H1 (cell line): Measurements from ENCODE around the gene ERO1B. TPM values are rescaled to one million over a fixed set of nuclear protein-coding genes. Genes with fewer than 3 reads are reported as not detected.

Source experiments
- CTCF ChIA-PET: fragments of 300-600 bp; sonication (Branson Sonifier 250); formaldehyde crosslinking; loops from one replicate; lab custom pipeline; 2021; ENCODE audit not compliant: partially characterized antibody; lab: Charles Lee
- POLR2A ChIA-PET: fragments of 300-600 bp; sonication (Branson Sonifier 250); formaldehyde crosslinking; loops from one replicate; lab custom pipeline; 2021; ENCODE audit warnings: inconsistent platforms; ENCODE audit not compliant: partially characterized antibody; lab: Charles Lee
- DNase-seq, 2 experiments: peaks; one replicate each; pipeline versions ENCODE4 v3.0.0 to v3.0.0-alpha.2; 2010 to 2022; ENCODE audit warnings: low spot score in 2 of 2, low read depth in 1 of 2, mixed read lengths in 1 of 2
- FAIRE-seq: peaks from 2 replicates; lab custom pipeline; 2011; peaks lifted over from hg19 to GRCh38; lab: Jason Lieb, UNC
- H2AFZ ChIP-seq: 2 replicates; pipeline ENCODE4 v1.8.1; 2012; ENCODE audit warnings: low read length, inconsistent platforms
- H2AK5ac ChIP-seq: 2 replicates; pipeline ENCODE4 v1.6.1; 2013; ENCODE audit warnings: low read depth, low read length
- H2BK120ac ChIP-seq: replicated peaks from 2 replicates; pipeline ENCODE3; 2013; ENCODE audit warnings: low read depth, low read length, inconsistent platforms
- H2BK12ac ChIP-seq: 2 replicates; pipeline ENCODE4 v1.6.1; 2013; ENCODE audit warnings: low read depth, low read length
- H2BK15ac ChIP-seq: 2 replicates; pipeline ENCODE4 v1.6.1; 2013; ENCODE audit warnings: low read length
- H2BK20ac ChIP-seq: 2 replicates; pipeline ENCODE4 v1.6.1; 2013; ENCODE audit warnings: low read length
- H2BK5ac ChIP-seq: 2 replicates; pipeline ENCODE4 v1.6.1; 2013; ENCODE audit warnings: low read depth, low read length
- H3K14ac ChIP-seq: 2 replicates; pipeline ENCODE4 v1.6.1; 2013; ENCODE audit warnings: inconsistent platforms; ENCODE audit not compliant: insufficient read length
- H3K18ac ChIP-seq: 2 replicates; pipeline ENCODE4 v1.6.1; 2013; ENCODE audit warnings: low read length; ENCODE audit errors: extremely low read depth
- H3K23ac ChIP-seq: 2 replicates; pipeline ENCODE4 v1.6.1; 2013; ENCODE audit warnings: inconsistent platforms; ENCODE audit not compliant: insufficient read length
- H3K23me2 ChIP-seq: 2 replicates; pipeline ENCODE4 v1.6.1; 2013; ENCODE audit warnings: low read depth, low read length
- H3K27ac ChIP-seq: 2 replicates; pipeline ENCODE4 v1.6.1; 2011; ENCODE audit warnings: low read depth, low read length, inconsistent platforms
- H3K27me3 ChIP-seq, 4 experiments: replicated peaks in 1 of 4; 1 replicate in 1 of 4; 2 replicates in 3 of 4; pipeline versions ENCODE4 v1.6.1 to v1.8.1; 2011 to 2013; ENCODE audit warnings: low read length in 3 of 4, mild to moderate bottlenecking in 3 of 4, inconsistent platforms in 2 of 4, mixed read lengths in 2 of 4, moderate library complexity in 1 of 4; ENCODE audit not compliant: control insufficient read depth in 3 of 4, insufficient read depth in 3 of 4; ENCODE audit errors: extremely low read depth in 1 of 4
- H3K36me3 ChIP-seq, 4 experiments: 2 replicates each; pipeline versions ENCODE4 v1.6.1 to v1.8.1; 2011 to 2013; ENCODE audit warnings: mild to moderate bottlenecking in 4 of 4, low read length in 3 of 4, moderate library complexity in 2 of 4, control low read depth in 1 of 4, inconsistent platforms in 1 of 4; ENCODE audit not compliant: insufficient read depth in 4 of 4, control insufficient read depth in 2 of 4
- H3K4ac ChIP-seq: replicated peaks from 2 replicates; pipeline ENCODE3; 2013; ENCODE audit warnings: low read length, low read depth, mixed read lengths, inconsistent platforms; ENCODE audit not compliant: insufficient read length
- H3K4me1 ChIP-seq, 4 experiments: replicated peaks in 1 of 4; 1 replicate in 1 of 4; 2 replicates in 3 of 4; pipeline versions ENCODE4 v1.6.1 to v1.8.1; 2011 to 2013; ENCODE audit warnings: low read length in 3 of 4, inconsistent platforms in 2 of 4, mixed read lengths in 1 of 4; ENCODE audit not compliant: insufficient read depth in 4 of 4, control insufficient read depth in 3 of 4
- H3K4me2 ChIP-seq, 2 experiments: 2 replicates each; pipeline versions ENCODE4 v1.6.1 to v1.8.1; 2011 to 2013; ENCODE audit warnings: low read depth in 2 of 2, low read length in 2 of 2, control low read depth in 1 of 2, inconsistent platforms in 1 of 2, mild to moderate bottlenecking in 1 of 2; ENCODE audit not compliant: insufficient read depth in 1 of 2
- H3K4me3 ChIP-seq, 4 experiments: fragments of 200-600, 300-600 bp in 1 of 4; sonication (generic), shearing (Covaris generic), sonication (Bioruptor Twin) in 1 of 4; 2 replicates each; pipeline versions ENCODE4 v1.5.1 to v1.8.1; 2011 to 2016; ENCODE audit warnings: low read length in 4 of 4, low read depth in 3 of 4, control low read depth in 2 of 4, inconsistent platforms in 2 of 4, mild to moderate bottlenecking in 2 of 4, mixed read lengths in 1 of 4, moderate library complexity in 1 of 4; ENCODE audit not compliant: insufficient read depth in 2 of 4; ENCODE audit errors: extremely low read depth in 1 of 4
- H3K56ac ChIP-seq: replicated peaks from 2 replicates; pipeline ENCODE3; 2013; ENCODE audit warnings: low read depth, mild to moderate bottlenecking, mixed read lengths, low read length, inconsistent platforms; ENCODE audit not compliant: insufficient read length
- H3K79me1 ChIP-seq: 2 replicates; pipeline ENCODE4 v1.6.1; 2013; ENCODE audit warnings: low read depth, low read length, control low read depth
- H3K79me2 ChIP-seq, 2 experiments: 2 replicates each; pipeline versions ENCODE4 v1.6.1 to v1.8.1; 2012 to 2013; ENCODE audit warnings: low read length in 2 of 2, mild to moderate bottlenecking in 2 of 2, inconsistent platforms in 1 of 2; ENCODE audit not compliant: insufficient read depth in 2 of 2, control insufficient read depth in 1 of 2
- H3K9ac ChIP-seq, 4 experiments: replicated peaks in 1 of 4; 1 replicate in 1 of 4; 2 replicates in 3 of 4; pipeline versions ENCODE4 v1.6.1 to v1.8.1; 2011 to 2013; ENCODE audit warnings: low read depth in 3 of 4, low read length in 3 of 4, control low read depth in 2 of 4, mild to moderate bottlenecking in 2 of 4, moderate library complexity in 2 of 4, inconsistent platforms in 1 of 4; ENCODE audit errors: extremely low read depth in 1 of 4
- H3K9me3 ChIP-seq, 2 experiments: 2 replicates each; pipeline versions ENCODE4 v1.6.1 to v1.8.1; 2012 to 2013; ENCODE audit warnings: mild to moderate bottlenecking in 2 of 2, moderate library complexity in 2 of 2, control low read depth in 1 of 2, inconsistent platforms in 1 of 2, low read depth in 1 of 2, low read length in 1 of 2, mixed read lengths in 1 of 2; ENCODE audit not compliant: insufficient read depth in 2 of 2
- H4K20me1 ChIP-seq, 2 experiments: replicated peaks in 1 of 2; 2 replicates each; pipeline versions ENCODE3 to v1.8.1; 2011 to 2013; ENCODE audit warnings: inconsistent platforms in 2 of 2, low read length in 2 of 2, mild to moderate bottlenecking in 1 of 2; ENCODE audit not compliant: insufficient read depth in 2 of 2, control insufficient read depth in 1 of 2
- H4K5ac ChIP-seq: 2 replicates; pipeline ENCODE4 v1.6.1; 2013; ENCODE audit warnings: low read length, low read depth, mixed read lengths, inconsistent platforms; ENCODE audit not compliant: insufficient read length
- H4K8ac ChIP-seq: 2 replicates; pipeline ENCODE4 v1.8.0; 2013; ENCODE audit warnings: mild to moderate bottlenecking, moderate library complexity, low read length, inconsistent platforms; ENCODE audit not compliant: insufficient read depth; ENCODE audit errors: extremely low read depth
- H4K91ac ChIP-seq: replicated peaks from 2 replicates; pipeline ENCODE3; 2013; ENCODE audit warnings: low read length, mixed read lengths, inconsistent platforms; ENCODE audit not compliant: insufficient read length
- CBX8 ChIP-seq: fragments of 300-800, 300-1000 bp; sonication (generic); IDR thresholded peaks from 2 replicates; pipeline ENCODE4 v1.7.1; 2016; ENCODE audit warnings: low read depth, low read length, borderline replicate concordance
- NANOG ChIP-seq: IDR thresholded peaks from 2 replicates; pipeline ENCODE4 v1.6.1; 2011; ENCODE audit warnings: low read length, low read depth, mild to moderate bottlenecking, inconsistent platforms; ENCODE audit not compliant: insufficient read depth, poor library complexity, severe bottlenecking
- RXRA ChIP-seq: IDR thresholded peaks from 2 replicates; pipeline ENCODE4 v1.6.1; 2011; ENCODE audit warnings: low read depth, mild to moderate bottlenecking, low read length, moderate library complexity; ENCODE audit not compliant: insufficient read depth
- SAP30 ChIP-seq: fragments of 300-600 bp; sonication (generic); IDR thresholded peaks from 2 replicates; pipeline ENCODE4 v1.7.1; 2012; ENCODE audit warnings: low read length, moderate library complexity, mild to moderate bottlenecking, inconsistent platforms; ENCODE audit not compliant: insufficient read depth, insufficient replicate concordance
- SP4 ChIP-seq: IDR thresholded peaks from 2 replicates; pipeline ENCODE4 v1.6.1; 2012; ENCODE audit warnings: low read length, inconsistent platforms
- TAF7 ChIP-seq: optimal IDR thresholded peaks from 2 replicates; pipeline ENCODE3; 2011; ENCODE audit warnings: low read depth, mild to moderate bottlenecking, inconsistent platforms, low read length, moderate library complexity, borderline replicate concordance
- TBP ChIP-seq: IDR thresholded peaks from 2 replicates; pipeline ENCODE4 v1.6.1; 2011; ENCODE audit warnings: low read depth, low read length, improper control_type of control experiment
- TEAD4 ChIP-seq: IDR thresholded peaks from 2 replicates; pipeline ENCODE4 v1.6.1; 2012; ENCODE audit warnings: low read depth, low read length, inconsistent platforms, mixed read lengths
- WGBS, 2 experiments: shearing (Covaris generic) in 1 of 2; methylation state at CpG; one replicate each; pipeline versions ENCODE4 v1.1.6 to v1.1.7; 2013 to 2015; ENCODE audit warnings: low lambda C conversion rate in 2 of 2, mixed read lengths in 2 of 2, inconsistent platforms in 1 of 2, low coverage in 1 of 2, missing lambda C conversion rate in 1 of 2; ENCODE audit not compliant: insufficient replicate concordance in 2 of 2, insufficient coverage in 1 of 2, insufficient read length in 1 of 2; ENCODE audit errors: extremely low coverage in 1 of 2, missing lambda C conversion rate in 1 of 2; 5-methylcytosine and 5-hydroxymethylcytosine counted together
- polyA plus RNA-seq, 7 experiments: library from polyadenylated mRNA; depleted of rRNA in 3 of 7; stranded (reverse) in 5 of 7; unstranded in 2 of 7; fragments of >200 nt in 5 of 7; fragments of 200-250 nt in 2 of 7; gene quantifications; 1 replicate in 5 of 7; 2 replicates in 1 of 7; 4 replicates in 1 of 7; pipeline versions ENCODE4 v1.2.1 to v1.2.3, GENCODE V29; 2011 to 2013; ENCODE audit warnings: missing spikeins in 2 of 7, mixed read lengths in 2 of 7
- total RNA-seq: library from RNA; stranded (reverse); fragmentation: NEBNext Ultra II Directional; extraction: Animal tissue kit (Norgen Biotek cat#: 25700); gene quantifications from 2 replicates; pipeline ENCODE4 v1.2.1, GENCODE V29; 2021
- TF ChIP-seq, protein P1 (sequence below): IDR thresholded peaks from 2 replicates; pipeline ENCODE4 v1.6.1; 2012; ENCODE audit warnings: low read length, inconsistent platforms

ERO1B gene
- total and polyA plus RNA-seq, 2 of the 8 experiments (the other 6 are each of a cell fraction or from before 2014, with no cell fraction given), result 0.74 to 5.6 TPM

GRCh38 chr1:236322566-236323409, 41.0 kb upstream of the ERO1B start:
- Histone ChIP-seq H2BK120ac (no peak overlapping the region), H3K27ac (no peak overlapping the region), H2BK20ac (no peak overlapping the region), H3K4me3 (no peak overlapping the region), H4K91ac (no peak overlapping the region), H3K9me3 (peaks cover 0 to 15% of the 10 kb centered on the region in 2 experiments; a peak in 2 of 4 replicates), H3K56ac (no peak overlapping the region), H3K4me2 (no peak overlapping the region), H3K79me1 (no peaks in the 10 kb centered on the region), H4K5ac (no peak overlapping the region), H4K20me1 (no peaks in the 10 kb centered on the region), H3K27me3 (no peaks in the 10 kb centered on the region), H3K4ac (no peak overlapping the region), H3K14ac (no peak overlapping the region), H3K36me3 (no peaks in the 10 kb centered on the region), H4K8ac (no peak overlapping the region), H3K23ac (no peak overlapping the region), H2BK15ac (no peak overlapping the region), H3K79me2 (no peaks in the 10 kb centered on the region), H3K23me2 (peaks cover 2% of the 10 kb centered on the region; the same call in 1 of the 2 replicates), H3K4me1 (no peaks in the 10 kb centered on the region), H3K9ac (no peak overlapping the region), H2BK5ac (no peak overlapping the region), H3K18ac (no peak overlapping the region), H2BK12ac (no peak overlapping the region), H2AK5ac (no peak overlapping the region), H2AFZ (no peak overlapping the region)
- CTCF ChIA-PET, result interaction anchor here (1.1 kb wide), 1 partner anchor 129 kb away, joined by 5 read pairs; no protein-coding TSS in a partner anchor
- 26% methylated on average over 1 of the region's 1 CpG; no CpG with 5 or more reads in 1 of the 2 experiments for WGBS, 2 experiments
- DNase-seq (peak in 1 of 2 experiments; percentile 10), FAIRE-seq (no peak)
- POLR2A ChIA-PET, result interaction anchor here (0.6 kb wide), 1 partner anchor 34 kb away, joined by 3 read pairs; no protein-coding TSS in a partner anchor
- no peak for TF ChIP-seq TAF7
- no peak for TF ChIP-seq TEAD4
- no peak for TF ChIP-seq NANOG
- no peak for TF ChIP-seq CBX8
- TF ChIP-seq SP4, result no peak
- TF ChIP-seq RXRA, result no peak
- TF ChIP-seq TBP, result no peak
- TF ChIP-seq, protein P1, sequence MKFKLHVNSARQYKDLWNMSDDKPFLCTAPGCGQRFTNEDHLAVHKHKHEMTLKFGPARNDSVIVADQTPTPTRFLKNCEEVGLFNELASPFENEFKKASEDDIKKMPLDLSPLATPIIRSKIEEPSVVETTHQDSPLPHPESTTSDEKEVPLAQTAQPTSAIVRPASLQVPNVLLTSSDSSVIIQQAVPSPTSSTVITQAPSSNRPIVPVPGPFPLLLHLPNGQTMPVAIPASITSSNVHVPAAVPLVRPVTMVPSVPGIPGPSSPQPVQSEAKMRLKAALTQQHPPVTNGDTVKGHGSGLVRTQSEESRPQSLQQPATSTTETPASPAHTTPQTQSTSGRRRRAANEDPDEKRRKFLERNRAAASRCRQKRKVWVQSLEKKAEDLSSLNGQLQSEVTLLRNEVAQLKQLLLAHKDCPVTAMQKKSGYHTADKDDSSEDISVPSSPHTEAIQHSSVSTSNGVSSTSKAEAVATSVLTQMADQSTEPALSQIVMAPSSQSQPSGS, result no peak
- TF ChIP-seq SAP30, result no peak
